HepG2 (cell line): ENCODE data around the gene MEIOB. TPM values are rescaled to one million over a fixed set of nuclear protein-coding genes. Genes with fewer than 3 reads are reported as not detected.

ENCODE experiments used
- DPF2 ChIP-seq: sonication (generic); formaldehyde crosslinking; IDR thresholded peaks from 2 replicates; pipeline ENCODE4 v1.4.0; 2020; ENCODE audit warnings: mild to moderate bottlenecking, low read depth, missing genetic modification reagents, borderline replicate concordance
- ETV6 ChIP-seq: sonication (generic); formaldehyde crosslinking; conservative IDR thresholded peaks from 2 replicates; pipeline ENCODE4 v1.4.0; 2020; ENCODE audit warnings: missing genetic modification reagents
- IKZF1 ChIP-seq: fragments of 450-650 bp; IDR thresholded peaks from 2 replicates; pipeline ENCODE4 v1.7.1; 2016
- POLR2A ChIP-seq, 2 experiments: IDR thresholded peaks; 2 replicates each; pipeline ENCODE4 v1.6.1; 2011; ENCODE audit warnings: low read depth in 2 of 2, low read length in 2 of 2, mild to moderate bottlenecking in 1 of 2, moderate library complexity in 1 of 2; ENCODE audit not compliant: insufficient read depth in 1 of 2
- PRDM4 ChIP-seq: sonication (generic); formaldehyde crosslinking; IDR thresholded peaks from 2 replicates; pipeline ENCODE4 v1.9.0; 2021; ENCODE audit warnings: missing genetic modification reagents, borderline replicate concordance
- PREB ChIP-seq: sonication (generic); formaldehyde crosslinking; IDR thresholded peaks from 2 replicates; pipeline ENCODE4 v1.4.0; 2020; ENCODE audit warnings: missing genetic modification reagents
- RFXAP ChIP-seq: sonication (generic); formaldehyde crosslinking; IDR thresholded peaks from 2 replicates; pipeline ENCODE4 v1.4.0; 2020; ENCODE audit warnings: missing genetic modification reagents, borderline replicate concordance
- SOX6 ChIP-seq, 2 experiments: fragments of 450-650 bp in 1 of 2; sonication (generic) in 1 of 2; formaldehyde crosslinking in 1 of 2; IDR thresholded peaks; 2 replicates each; pipeline versions ENCODE4 v1.4.0 to v1.6.1; 2017 to 2020; ENCODE audit warnings: antibody characterized with exemption in 1 of 2, mild to moderate bottlenecking in 1 of 2, missing genetic modification reagents in 1 of 2
- TARDBP ChIP-seq: sonication (generic); formaldehyde crosslinking; IDR thresholded peaks from 2 replicates; pipeline ENCODE4 v1.8.0; 2022; ENCODE audit warnings: mild to moderate bottlenecking, missing genetic modification reagents
- ZBTB40 ChIP-seq, 2 experiments: fragments of 450-650 bp in 1 of 2; sonication (generic) in 1 of 2; formaldehyde crosslinking in 1 of 2; IDR thresholded peaks; 2 replicates each; pipeline versions ENCODE4 v1.6.1 to v1.8.0; 2016 to 2022; ENCODE audit warnings: antibody characterized with exemption in 1 of 2, mild to moderate bottlenecking in 1 of 2, missing genetic modification reagents in 1 of 2
- ZFYVE20 ChIP-seq: sonication (generic); formaldehyde crosslinking; IDR thresholded peaks from 2 replicates; pipeline ENCODE4 v1.8.0; 2023; ENCODE audit warnings: low read depth, mild to moderate bottlenecking, moderate library complexity, missing genetic modification reagents, borderline replicate concordance
- ZNF234 ChIP-seq: sonication (generic); formaldehyde crosslinking; conservative IDR thresholded peaks from 2 replicates; pipeline ENCODE4 v1.5.1; 2020; ENCODE audit warnings: mild to moderate bottlenecking, missing genetic modification reagents
- ZNF24 ChIP-seq: fragments of 450-650 bp; IDR thresholded peaks from 2 replicates; pipeline ENCODE4 v1.6.1; 2017; ENCODE audit warnings: antibody characterized with exemption, mild to moderate bottlenecking
- ZNF44 ChIP-seq: sonication (generic); formaldehyde crosslinking; IDR thresholded peaks from 2 replicates; pipeline ENCODE4 v1.5.1; 2020; ENCODE audit warnings: mild to moderate bottlenecking, missing genetic modification reagents
- ZNF605 ChIP-seq: sonication (generic); formaldehyde crosslinking; IDR thresholded peaks from 2 replicates; pipeline ENCODE4 v1.8.0; 2022; ENCODE audit warnings: mild to moderate bottlenecking, missing genetic modification reagents
- ZNF740 ChIP-seq: sonication (generic); formaldehyde crosslinking; IDR thresholded peaks from 2 replicates; pipeline ENCODE4 v1.4.0; 2020; ENCODE audit warnings: missing genetic modification reagents
- polyA plus RNA-seq, 8 experiments: library from polyadenylated mRNA; depleted of rRNA in 3 of 8; stranded (reverse) in 7 of 8; unstranded in 1 of 8; fragments of >200 nt; fragmentation: Illumina TruSeq in 4 of 8; extraction: Trizol in 4 of 8; gene quantifications; 2 replicates each; pipeline versions ENCODE4 v1.2.1 to v1.2.3, GENCODE V29; 2011 to 2016; ENCODE audit warnings: low read depth in 4 of 8, missing spikeins in 1 of 8, mixed read lengths in 1 of 8; ENCODE audit not compliant: insufficient read depth in 1 of 8
- total RNA-seq, 5 experiments: library from RNA; depleted of rRNA; stranded (reverse); fragments of >200 nt; fragmentation: Illumina TruSeq; extraction: Trizol; gene quantifications; 2 replicates each; pipeline ENCODE4 v1.2.3, GENCODE V29; 2016; ENCODE audit warnings: low read depth in 1 of 5

The MEIOB gene
- total and polyA plus RNA-seq, 2 of the 13 experiments (the other 11 are each of a cell fraction or from before 2014, with no cell fraction given) = 0.17 TPM; not detected in 1

- no peak for TF ChIP-seq ZBTB40 (IDR thresholded peaks at IDR 0.05)
- TF ChIP-seq ZBTB40 (CRISPR knock-in tag; IDR thresholded peaks at IDR 0.05) = peak; percentile 42; the same call in 1 of the 2 replicates
- no peak for TF ChIP-seq RFXAP
- TF ChIP-seq PRDM4 (CRISPR knock-in tag) = no peak
- TF ChIP-seq PREB = no peak
- TF ChIP-seq ZFYVE20 = no peak
- no peak for TF ChIP-seq IKZF1
- TF ChIP-seq POLR2A (IDR thresholded peaks at IDR 0.05; ENCODE audit: insufficient read depth in 1 of 2, low read depth in 2 of 2, low read length in 2 of 2) = peak; percentile 41 to 63; a peak in 3 of 4 replicates
- no peak for TF ChIP-seq ETV6 (CRISPR knock-in tag)
- peak; percentile 82; the same call in 1 of the 2 replicates for TF ChIP-seq DPF2
- TF ChIP-seq TARDBP (CRISPR knock-in tag) = peak; percentile 93
- no peak for TF ChIP-seq ZNF44 (CRISPR knock-in tag)
- no peak for TF ChIP-seq SOX6 (IDR thresholded peaks at IDR 0.05)
- peak; percentile 83 for TF ChIP-seq SOX6 (CRISPR knock-in tag; IDR thresholded peaks at IDR 0.05)
- no peak for TF ChIP-seq ZNF24
- TF ChIP-seq ZNF740 (CRISPR knock-in tag) = no peak
- peak; percentile 65 for TF ChIP-seq ZNF605
- TF ChIP-seq ZNF234 = no peak
These were observed 43.1 kb downstream of the MEIOB start (continued) for GRCh38 chr16:1828645-1829410.
